HG03108 (cell line): ENCODE measurements around the gene BMERB1.
"Not testable (repeated sequence)": the region's sequence is repeated elsewhere in the genome, so short reads cannot be mapped to it uniquely, and the experiment has no call there.

Experiments used
- ATAC-seq: cut with Tn5 transposase; IDR thresholded peaks from one replicate; pipeline ENCODE4 v1.9.1; 2021; ENCODE audit warnings: moderate library complexity; ENCODE audit not compliant: unreplicated experiment

Gene BMERB1

GRCh38 chr16:15548482-15548891 is 114.1 kb downstream of the BMERB1 start:
- no peak for ATAC-seq

- no peak for ATAC-seq
These were observed 118.1 kb downstream of the BMERB1 start for GRCh38 chr16:15552507-15552906.

GRCh38 chr16:15553313-15554088 is 119.1 kb downstream of the BMERB1 start:
- ATAC-seq = no peak

GRCh38 chr16:15556130-15556529 is 121.7 kb downstream of the BMERB1 start:
- ATAC-seq = no peak

- no peak for ATAC-seq
These were observed 122.9 kb downstream of the BMERB1 start for GRCh38 chr16:15557258-15557657.

- ATAC-seq = no peak
These were observed 124.8 kb downstream of the BMERB1 start for GRCh38 chr16:15559176-15559575.

- no peak for ATAC-seq
These were observed 130.4 kb downstream of the BMERB1 start for GRCh38 chr16:15564604-15565339.

GRCh38 chr16:15566095-15566494 is 131.7 kb downstream of the BMERB1 start:
- ATAC-seq = no peak

- no peak for ATAC-seq
These were observed 133.4 kb downstream of the BMERB1 start for GRCh38 chr16:15567823-15568222.

GRCh38 chr16:15570666-15571065 is 136.3 kb downstream of the BMERB1 start:
- not testable (repeated sequence) for ATAC-seq

- ATAC-seq = no peak
These were observed 137.2 kb downstream of the BMERB1 start for GRCh38 chr16:15571557-15571956.

GRCh38 chr16:15572329-15573001 is 138.1 kb downstream of the BMERB1 start:
- no peak for ATAC-seq

GRCh38 chr16:15573274-15573895 is 139.0 kb downstream of the BMERB1 start:
- no peak for ATAC-seq

GRCh38 chr16:15573896-15574613 is 139.7 kb downstream of the BMERB1 start:
- not testable (repeated sequence) for ATAC-seq

GRCh38 chr16:15574614-15574948 is 140.2 kb downstream of the BMERB1 start:
- ATAC-seq = no peak

- no peak for ATAC-seq
These were observed 141.1 kb downstream of the BMERB1 start for GRCh38 chr16:15575293-15576049.

GRCh38 chr16:15576960-15577958 is 142.9 kb downstream of the BMERB1 start:
- ATAC-seq = no peak

- no peak for ATAC-seq
These were observed 144.4 kb downstream of the BMERB1 start for GRCh38 chr16:15578824-15579223.
